Measurements from ENCODE around the gene CANT1. TPM values are rescaled to one million over a fixed set of nuclear protein-coding genes. Genes with fewer than 3 reads are reported as not detected.

Gene CANT1
- total and polyA plus RNA-seq, 9 of the 15 experiments (the other 6 are each of a cell fraction or from before 2014, with no cell fraction given): 2.7 to 66.4 (median 22.5) TPM

DNA sequence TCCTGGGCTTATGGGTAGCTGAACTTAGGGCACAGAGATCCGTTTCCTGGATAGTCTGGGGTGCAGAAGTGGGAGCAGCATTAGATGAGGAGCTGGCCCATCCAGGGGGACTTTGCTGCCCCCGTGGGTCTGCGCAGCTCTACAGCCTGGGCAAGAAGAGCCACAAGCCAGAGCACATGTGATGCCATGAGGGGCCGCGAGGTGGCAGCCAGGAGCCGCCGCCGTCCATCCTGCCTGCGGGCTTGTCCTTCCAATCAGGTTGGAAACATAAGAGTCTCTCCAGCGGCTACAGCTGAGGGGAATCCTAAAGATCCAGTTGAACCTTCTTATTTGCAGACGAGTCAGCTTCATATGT, 36.3 kb upstream of the CANT1 start (continued):
- TF ChIP-seq, protein P1, sequence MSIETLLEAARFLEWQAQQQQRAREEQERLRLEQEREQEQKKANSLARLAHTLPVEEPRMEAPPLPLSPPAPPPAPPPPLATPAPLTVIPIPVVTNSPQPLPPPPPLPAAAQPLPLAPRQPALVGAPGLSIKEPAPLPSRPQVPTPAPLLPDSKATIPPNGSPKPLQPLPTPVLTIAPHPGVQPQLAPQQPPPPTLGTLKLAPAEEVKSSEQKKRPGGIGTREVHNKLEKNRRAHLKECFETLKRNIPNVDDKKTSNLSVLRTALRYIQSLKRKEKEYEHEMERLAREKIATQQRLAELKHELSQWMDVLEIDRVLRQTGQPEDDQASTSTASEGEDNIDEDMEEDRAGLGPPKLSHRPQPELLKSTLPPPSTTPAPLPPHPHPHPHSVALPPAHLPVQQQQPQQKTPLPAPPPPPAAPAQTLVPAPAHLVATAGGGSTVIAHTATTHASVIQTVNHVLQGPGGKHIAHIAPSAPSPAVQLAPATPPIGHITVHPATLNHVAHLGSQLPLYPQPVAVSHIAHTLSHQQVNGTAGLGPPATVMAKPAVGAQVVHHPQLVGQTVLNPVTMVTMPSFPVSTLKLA (conservative IDR thresholded peaks at IDR 0.05): 0 out of 4 replicates have a peak, but pooled peaks of 1 of the 2 experiments have one; percentile 19
- TF ChIP-seq MYNN (IDR thresholded peaks at IDR 0.05) (peak; percentile 49; the same call in 1 of the 2 replicates), MYNN (CRISPR knock-in tag; IDR thresholded peaks at IDR 0.05) (no peak), CREM (IDR thresholded peaks at IDR 0.05; ENCODE audit: low read depth) (peak; percentile 38; the same call in 1 of the 2 replicates), FOXA1 (IDR thresholded peaks at IDR 0.05; ENCODE audit: borderline replicate concordance) (no peak), POLR2B (IDR thresholded peaks at IDR 0.05; ENCODE audit: low read depth, partially characterized antibody) (no peak), NRF1 (conservative IDR thresholded peaks at IDR 0.05 in 1 of 2, IDR thresholded peaks at IDR 0.05 in 1 of 2) (peak; percentile 65 to 69), STAG1 (CRISPR knock-in tag; IDR thresholded peaks at IDR 0.05; ENCODE audit: borderline replicate concordance) (peak; percentile 50; the same call in 1 of the 2 replicates), RAD21 (CRISPR knock-in tag; conservative IDR thresholded peaks at IDR 0.05 in 1 of 2, IDR thresholded peaks at IDR 0.05 in 1 of 2) (peak; percentile 70 to 83), ZBTB1 (CRISPR knock-in tag; IDR thresholded peaks at IDR 0.05; ENCODE audit: borderline replicate concordance, low read depth) (no peak), SRSF7 (optimal IDR thresholded peaks at IDR 0.05; ENCODE audit: low read depth, low read length) (no peak), SMC3 (conservative IDR thresholded peaks at IDR 0.05; ENCODE audit: insufficient read depth, low read depth, low read length) (peak; percentile 75), CHD4 (IDR thresholded peaks at IDR 0.05; ENCODE audit: insufficient read depth, insufficient replicate concordance, low read depth, low read length, poor library complexity, severe bottlenecking) (no peak), TAF7 (tag; IDR thresholded peaks at IDR 0.05) (no peak)
- TF ChIP-seq, protein P2, sequence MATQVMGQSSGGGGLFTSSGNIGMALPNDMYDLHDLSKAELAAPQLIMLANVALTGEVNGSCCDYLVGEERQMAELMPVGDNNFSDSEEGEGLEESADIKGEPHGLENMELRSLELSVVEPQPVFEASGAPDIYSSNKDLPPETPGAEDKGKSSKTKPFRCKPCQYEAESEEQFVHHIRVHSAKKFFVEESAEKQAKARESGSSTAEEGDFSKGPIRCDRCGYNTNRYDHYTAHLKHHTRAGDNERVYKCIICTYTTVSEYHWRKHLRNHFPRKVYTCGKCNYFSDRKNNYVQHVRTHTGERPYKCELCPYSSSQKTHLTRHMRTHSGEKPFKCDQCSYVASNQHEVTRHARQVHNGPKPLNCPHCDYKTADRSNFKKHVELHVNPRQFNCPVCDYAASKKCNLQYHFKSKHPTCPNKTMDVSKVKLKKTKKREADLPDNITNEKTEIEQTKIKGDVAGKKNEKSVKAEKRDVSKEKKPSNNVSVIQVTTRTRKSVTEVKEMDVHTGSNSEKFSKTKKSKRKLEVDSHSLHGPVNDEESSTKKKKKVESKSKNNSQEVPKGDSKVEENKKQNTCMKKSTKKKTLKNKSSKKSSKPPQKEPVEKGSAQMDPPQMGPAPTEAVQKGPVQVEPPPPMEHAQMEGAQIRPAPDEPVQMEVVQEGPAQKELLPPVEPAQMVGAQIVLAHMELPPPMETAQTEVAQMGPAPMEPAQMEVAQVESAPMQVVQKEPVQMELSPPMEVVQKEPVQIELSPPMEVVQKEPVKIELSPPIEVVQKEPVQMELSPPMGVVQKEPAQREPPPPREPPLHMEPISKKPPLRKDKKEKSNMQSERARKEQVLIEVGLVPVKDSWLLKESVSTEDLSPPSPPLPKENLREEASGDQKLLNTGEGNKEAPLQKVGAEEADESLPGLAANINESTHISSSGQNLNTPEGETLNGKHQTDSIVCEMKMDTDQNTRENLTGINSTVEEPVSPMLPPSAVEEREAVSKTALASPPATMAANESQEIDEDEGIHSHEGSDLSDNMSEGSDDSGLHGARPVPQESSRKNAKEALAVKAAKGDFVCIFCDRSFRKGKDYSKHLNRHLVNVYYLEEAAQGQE (IDR thresholded peaks at IDR 0.05; ENCODE audit: borderline replicate concordance): peak; percentile 66; the same call in 1 of the 2 replicates
- TF ChIP-seq, protein P2 (CRISPR knock-in tag; IDR thresholded peaks at IDR 0.05; ENCODE audit: low read depth): no peak
- TF ChIP-seq, protein P3, sequence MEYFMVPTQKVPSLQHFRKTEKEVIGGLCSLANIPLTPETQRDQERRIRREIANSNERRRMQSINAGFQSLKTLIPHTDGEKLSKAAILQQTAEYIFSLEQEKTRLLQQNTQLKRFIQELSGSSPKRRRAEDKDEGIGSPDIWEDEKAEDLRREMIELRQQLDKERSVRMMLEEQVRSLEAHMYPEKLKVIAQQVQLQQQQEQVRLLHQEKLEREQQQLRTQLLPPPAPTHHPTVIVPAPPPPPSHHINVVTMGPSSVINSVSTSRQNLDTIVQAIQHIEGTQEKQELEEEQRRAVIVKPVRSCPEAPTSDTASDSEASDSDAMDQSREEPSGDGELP (CRISPR knock-in tag; IDR thresholded peaks at IDR 0.05; ENCODE audit: borderline replicate concordance): peak; percentile 47; the same call in 1 of the 2 replicates
